GM20431 (cell line): ENCODE results near the gene RPL39.
"Not testable (repeated sequence)": the region's sequence is repeated elsewhere in the genome, so short reads cannot be mapped to it uniquely, and the experiment has no call there.

ENCODE experiments used
- in situ Hi-C: fragments of 300-500 bp; cut with MseI, MboI; formaldehyde crosslinking; loops from one replicate; pipeline ENCODE4 v1.15.0; 2020; ENCODE audit warnings: low sequenced_read_pairs; ENCODE audit not compliant: unreplicated experiment

RPL39 gene

GRCh38 chrX:119763836-119764387 is 27.5 kb downstream of the RPL39 start:
- in situ Hi-C loops = no loop called here

DNA sequence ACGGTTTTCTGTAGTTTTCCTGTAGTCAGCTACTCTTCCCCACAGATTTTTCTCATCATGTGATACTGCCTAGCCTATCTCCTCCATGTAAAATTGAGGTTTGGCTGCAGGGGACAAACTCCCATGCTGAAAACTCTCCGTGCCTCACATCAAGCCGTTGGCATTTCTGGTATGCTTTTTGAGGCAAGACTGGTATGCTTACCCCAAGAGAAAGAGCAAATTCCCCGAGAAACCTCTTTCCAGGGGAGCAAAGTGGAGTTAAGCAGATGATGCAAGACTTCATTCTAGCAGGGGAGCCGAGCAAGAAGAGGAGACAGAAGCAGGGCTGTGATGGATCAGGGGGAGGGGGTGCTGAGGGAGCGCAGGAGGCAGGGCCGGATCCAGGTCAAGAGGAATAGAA is 28.2 kb downstream of the RPL39 start:
- in situ Hi-C loops = no loop called here

DNA sequence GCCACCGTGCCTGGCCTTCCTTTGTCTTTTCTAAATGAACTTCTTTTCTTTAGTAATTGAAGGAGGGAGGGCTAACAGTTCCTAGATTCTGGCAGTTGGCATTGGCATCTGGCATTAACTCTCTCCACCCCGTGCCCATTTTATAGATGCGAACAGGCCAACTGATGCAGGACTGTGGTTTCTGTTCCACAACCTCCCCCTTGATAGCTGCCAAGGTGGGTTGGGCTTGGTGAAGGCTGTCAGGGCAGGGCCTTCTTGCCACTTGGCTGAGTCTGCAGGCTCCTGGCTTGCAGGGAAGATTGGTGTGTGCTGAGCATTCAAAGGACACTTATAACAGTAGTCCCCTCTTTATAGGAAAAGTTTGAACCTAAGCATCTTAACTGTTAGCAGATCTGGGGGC is 28.7 kb downstream of the RPL39 start:
- in situ Hi-C loops = no loop called here

- in situ Hi-C loops = no loop called here
These were observed 31.2 kb downstream of the RPL39 start for GRCh38 chrX:119760026-119760877.

DNA sequence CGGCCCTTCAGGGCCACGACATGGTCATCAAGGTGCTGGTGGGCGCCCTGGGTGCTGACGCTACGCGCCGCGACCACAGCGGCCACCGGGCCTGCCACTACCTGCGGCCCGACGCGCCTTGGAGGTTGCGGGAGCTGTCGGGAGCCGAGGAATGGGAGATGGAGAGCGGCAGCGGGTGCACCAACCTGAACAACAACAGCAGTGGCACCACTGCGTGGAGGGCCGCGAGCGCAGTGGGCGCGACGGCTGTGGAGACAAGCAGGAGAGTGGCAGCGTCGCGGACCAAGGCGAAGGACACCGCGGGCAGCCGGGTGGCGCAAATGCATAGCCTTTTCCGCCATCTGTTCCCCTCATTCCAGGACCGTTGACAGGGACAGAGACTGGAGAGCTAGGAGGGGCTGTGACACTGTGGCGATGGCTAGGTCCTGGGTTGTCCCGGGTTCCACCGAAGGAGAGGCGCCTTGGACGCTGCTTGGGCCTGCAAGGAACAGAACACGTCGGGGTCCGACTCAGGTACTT is 32.1 kb downstream of the RPL39 start:
- in situ Hi-C loops = no loop called here

- in situ Hi-C loops = no loop called here
These were observed 32.6 kb downstream of the RPL39 start for GRCh38 chrX:119758731-119759247.

GRCh38 chrX:119757979-119758730 is 33.3 kb downstream of the RPL39 start, which contains the start of gene SOWAHD:
SOWAHD (plus strand) TSS chrX:119758588; CDS start chrX:119758668, 80 bp downstream.
- in situ Hi-C loops = no loop called here

DNA sequence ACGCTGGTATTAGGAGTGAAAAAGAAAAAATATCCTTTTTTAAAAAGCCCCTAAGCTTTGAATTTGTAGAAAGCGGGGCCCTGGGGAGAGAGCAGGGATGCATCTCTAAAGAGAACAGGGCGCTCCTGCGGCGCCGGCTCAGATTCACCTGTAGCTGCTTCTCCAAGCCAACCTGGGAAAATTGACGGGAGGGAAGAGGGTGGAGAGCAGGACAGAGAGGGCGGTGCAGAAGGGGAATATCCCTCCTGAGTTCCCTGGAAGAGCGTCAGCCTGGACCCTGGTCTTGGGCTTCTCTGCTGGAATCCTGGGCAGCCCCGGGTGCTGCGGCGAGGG is 33.8 kb downstream of the RPL39 start:
- in situ Hi-C loops = no loop called here

DNA sequence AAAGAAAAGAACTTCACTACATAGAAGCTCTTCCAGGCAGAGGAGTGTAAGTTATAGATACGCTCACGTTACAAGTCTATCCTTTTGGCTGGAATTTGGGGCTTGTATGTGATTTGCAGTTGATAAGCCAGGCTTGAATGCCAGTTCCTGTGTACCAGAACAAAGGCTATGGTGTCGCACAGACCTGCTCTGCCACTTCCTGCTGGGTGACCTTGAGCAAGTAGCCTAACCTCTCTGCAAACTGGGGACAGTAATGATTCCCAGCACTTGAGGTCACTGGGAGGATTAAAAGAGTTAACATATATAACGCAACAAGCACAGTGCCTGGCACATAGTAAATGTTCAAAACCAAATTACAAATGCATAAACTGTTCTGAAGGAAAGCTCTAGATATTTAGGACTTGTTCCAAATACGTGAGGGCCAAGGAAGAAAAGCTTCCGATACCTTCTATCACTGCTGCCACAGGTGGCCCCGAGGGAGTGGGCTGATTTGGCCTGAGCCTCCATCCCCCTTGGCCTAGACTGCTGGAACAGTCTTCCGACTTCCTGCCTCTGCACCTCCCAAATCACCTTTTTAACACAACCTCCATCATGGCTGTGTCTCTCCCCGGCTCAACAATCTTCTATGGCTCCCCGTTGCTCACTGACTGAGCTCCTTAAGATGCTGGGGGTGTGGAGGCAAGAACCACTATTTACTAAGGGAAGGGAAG is 34.3 kb downstream of the RPL39 start:
- in situ Hi-C loops = no loop called here

DNA sequence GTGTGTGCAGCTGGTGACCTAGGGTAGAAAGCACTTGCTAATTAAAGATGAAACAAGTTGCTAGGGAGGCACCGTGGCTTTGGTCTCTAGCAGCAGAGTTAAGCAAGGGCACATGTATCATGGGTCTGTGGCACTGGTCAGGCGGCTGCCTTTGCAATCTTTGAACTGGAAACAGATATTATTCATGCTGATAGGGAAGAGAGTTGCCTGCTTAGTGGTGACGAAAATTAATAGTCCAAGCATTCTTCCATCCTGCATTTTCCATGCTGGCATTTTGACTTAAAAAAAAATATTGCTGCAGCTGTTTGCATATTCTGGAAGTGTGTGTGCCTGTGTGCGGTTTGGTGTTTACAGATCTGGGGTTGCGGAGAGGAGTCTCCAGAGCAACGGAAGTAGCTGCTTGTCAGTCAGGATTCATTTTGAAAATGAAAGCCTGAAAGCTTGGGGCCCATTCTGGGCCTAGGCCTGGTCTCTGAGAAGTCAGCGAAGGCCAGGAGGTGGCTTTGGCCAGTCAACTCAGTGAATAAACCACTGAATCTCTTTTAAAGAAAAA is 35.4 kb downstream of the RPL39 start:
- in situ Hi-C loops = no loop called here

DNA sequence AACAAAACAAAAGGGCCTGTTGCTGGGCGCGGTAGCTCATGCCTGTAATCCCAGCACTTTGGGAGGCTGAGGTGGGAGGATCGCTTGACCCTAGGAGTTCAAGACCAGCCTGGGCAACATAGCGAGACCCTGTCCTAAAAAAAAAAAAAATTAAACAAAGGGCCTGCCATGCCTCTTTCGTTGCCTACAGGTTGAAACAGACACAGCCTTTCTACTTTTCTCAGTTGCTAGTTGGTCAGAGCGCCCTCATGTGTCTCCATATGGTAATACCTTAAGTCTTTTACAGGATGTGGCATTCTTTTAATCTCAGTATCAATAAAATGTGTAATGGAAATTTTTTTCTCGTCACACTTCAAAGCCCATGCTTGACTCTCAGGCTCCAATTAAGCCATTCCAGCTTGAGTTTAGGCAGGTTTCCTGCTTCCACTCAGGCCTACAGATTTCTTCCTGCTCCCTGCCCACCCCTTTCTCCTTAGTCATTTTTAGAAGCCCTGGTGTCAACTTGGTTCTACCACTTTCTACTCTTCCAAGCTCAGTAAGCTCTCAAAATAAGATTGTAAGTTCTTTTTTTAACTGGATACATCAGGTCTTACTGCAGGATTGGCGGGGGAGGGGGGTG is 37.7 kb downstream of the RPL39 start:
- in situ Hi-C loops = no loop called here

- in situ Hi-C loops = no loop called here
These were observed 38.4 kb downstream of the RPL39 start for GRCh38 chrX:119753001-119753400.

- in situ Hi-C loops = not testable (repeated sequence)
These were observed 40.7 kb downstream of the RPL39 start for GRCh38 chrX:119750751-119751150.

DNA sequence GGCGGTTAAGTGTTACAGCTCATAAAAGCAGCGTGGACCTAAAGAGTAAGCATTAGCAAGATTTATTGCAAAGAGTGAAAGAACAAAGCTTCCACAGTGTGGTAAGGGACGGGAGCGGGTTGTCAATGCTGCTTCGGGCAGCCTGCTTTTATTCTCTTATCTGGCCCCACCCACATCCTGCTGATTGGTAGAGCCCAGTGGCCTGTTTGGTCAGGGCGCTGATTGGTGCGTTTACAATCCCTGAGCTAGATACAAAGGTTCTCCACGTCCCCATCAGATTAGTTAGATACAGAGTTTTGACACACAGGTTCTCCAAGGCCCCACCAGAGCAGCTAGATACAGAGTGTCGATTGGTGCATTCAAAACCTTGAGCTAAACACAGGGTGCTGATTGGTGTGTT is 41.3 kb downstream of the RPL39 start:
- in situ Hi-C loops = not testable (repeated sequence)

GRCh38 chrX:119745283-119745848 is 46.1 kb downstream of the RPL39 start:
- in situ Hi-C loops = loop anchor here (25.0 kb wide), 1 partner anchor 233 kb away; no protein-coding TSS in a partner anchor

- in situ Hi-C loops = loop anchor here (25.0 kb wide), 1 partner anchor 226 kb away; no protein-coding TSS in a partner anchor
These were observed 52.7 kb downstream of the RPL39 start for GRCh38 chrX:119738742-119739141.
